GM19099 (cell line): Measurements from ENCODE around the gene DUS2.

Experiments used
- POLR2A ChIP-seq: IDR thresholded peaks from 3 replicates; pipeline ENCODE4 v1.6.1; 2011; ENCODE audit warnings: low read depth; ENCODE audit not compliant: insufficient read length; ENCODE audit errors: extremely low read depth

DUS2 gene

DNA sequence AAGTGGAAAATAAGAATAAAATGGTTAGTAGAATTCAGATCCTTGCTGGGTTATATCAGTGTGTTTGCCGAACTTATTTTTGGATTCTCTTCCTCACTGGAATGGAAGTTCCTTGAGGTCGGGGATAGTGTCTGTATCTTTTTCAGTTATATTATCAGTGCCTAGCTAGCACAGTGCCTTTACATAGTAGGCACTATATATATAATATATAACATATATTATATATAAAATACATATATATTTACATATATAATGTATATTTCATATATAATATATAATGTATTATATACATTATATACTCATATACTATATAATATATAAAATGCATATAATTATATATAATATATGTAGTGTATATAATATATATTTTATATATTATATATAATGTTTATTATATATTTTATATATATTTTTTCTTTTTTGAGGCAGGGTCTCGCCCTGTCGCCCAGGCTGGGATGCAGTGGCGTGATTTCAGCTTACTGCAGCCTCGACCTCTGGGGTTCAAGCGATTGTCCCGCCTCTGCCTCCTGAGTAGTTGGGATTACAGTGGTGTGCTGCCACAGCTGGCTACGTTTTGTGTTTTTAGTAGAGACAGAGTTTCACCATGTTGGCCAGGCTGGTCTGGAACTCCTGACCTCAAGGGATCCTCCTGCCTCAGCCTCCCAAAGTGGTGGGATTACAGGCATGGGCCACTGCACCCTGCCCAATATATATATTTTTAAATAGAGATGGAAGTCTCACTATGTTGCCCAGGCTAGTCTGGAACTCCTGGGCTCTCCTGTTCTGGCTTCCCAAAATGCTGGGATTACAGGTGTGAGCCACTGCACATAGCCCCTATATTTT is 65.3 kb downstream of the DUS2 start:
- no peak for TF ChIP-seq POLR2A

DNA sequence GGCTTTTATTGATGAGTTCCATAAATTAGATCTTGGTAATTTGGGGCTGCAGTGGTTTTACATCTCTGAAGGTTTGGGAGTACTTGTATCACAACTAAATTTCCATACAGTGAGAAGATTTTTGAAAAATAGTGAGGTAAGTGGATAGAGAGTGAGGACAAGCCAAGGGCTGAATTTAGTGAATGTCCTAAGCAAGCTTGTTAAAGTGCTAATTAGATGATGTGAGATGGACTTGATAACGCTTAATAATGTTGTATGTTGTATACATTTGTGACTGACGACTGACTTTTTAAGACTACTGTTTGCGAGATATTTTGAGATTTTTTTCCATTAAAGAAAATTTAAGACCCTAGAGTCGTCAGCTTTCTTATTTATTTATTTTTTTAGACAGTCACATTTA is 66.0 kb downstream of the DUS2 start:
- no peak for TF ChIP-seq POLR2A

DNA sequence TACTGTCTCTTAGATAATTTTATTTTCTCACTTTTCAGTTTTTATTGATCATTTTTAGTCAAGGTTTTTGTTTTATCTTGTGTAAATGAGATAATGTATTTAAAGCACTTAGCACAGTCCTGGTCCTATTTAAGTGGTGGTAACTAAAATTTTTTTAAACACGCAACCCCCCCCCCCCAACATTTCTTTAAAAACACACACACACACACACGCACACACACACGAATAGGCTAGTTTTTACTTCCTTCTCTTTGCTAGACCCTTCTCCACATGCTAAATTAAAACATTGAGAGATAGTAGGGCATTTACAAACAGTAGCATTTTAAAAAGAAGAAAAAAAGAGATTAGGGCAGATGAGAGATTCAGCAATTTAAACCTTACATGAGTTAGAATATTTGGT is 67.0 kb downstream of the DUS2 start:
- TF ChIP-seq POLR2A, result no peak

- no peak for TF ChIP-seq POLR2A
These were observed 67.4 kb downstream of the DUS2 start for GRCh38 chr16:68090533-68090932.

GRCh38 chr16:68091380-68092261 is 68.5 kb downstream of the DUS2 start:
- no peak for TF ChIP-seq POLR2A

- no peak for TF ChIP-seq POLR2A
These were observed 70.9 kb downstream of the DUS2 start for GRCh38 chr16:68093816-68094613.

DNA sequence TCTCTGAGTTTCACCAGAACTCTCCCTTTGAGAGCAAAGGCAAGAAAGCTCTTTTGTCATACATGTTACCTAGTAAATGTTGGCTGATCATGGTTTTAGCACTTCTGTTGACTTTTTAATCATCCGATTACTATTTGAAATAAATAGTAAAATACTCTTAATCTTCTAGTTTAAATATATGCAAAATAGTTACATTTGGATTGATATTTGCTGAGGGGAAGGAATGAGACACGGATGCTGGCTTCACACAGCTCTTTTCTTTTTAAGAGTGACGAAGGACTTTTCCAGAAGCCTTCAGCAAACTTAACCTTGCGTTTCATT is 71.5 kb downstream of the DUS2 start:
- TF ChIP-seq POLR2A, result no peak

- TF ChIP-seq POLR2A, result no peak
These were observed 73.4 kb downstream of the DUS2 start for GRCh38 chr16:68096491-68096890.

- no peak for TF ChIP-seq POLR2A
These were observed 74.0 kb downstream of the DUS2 start for GRCh38 chr16:68097088-68097487.

- TF ChIP-seq POLR2A, result no peak
These were observed 74.8 kb downstream of the DUS2 start for GRCh38 chr16:68097895-68098294.

DNA sequence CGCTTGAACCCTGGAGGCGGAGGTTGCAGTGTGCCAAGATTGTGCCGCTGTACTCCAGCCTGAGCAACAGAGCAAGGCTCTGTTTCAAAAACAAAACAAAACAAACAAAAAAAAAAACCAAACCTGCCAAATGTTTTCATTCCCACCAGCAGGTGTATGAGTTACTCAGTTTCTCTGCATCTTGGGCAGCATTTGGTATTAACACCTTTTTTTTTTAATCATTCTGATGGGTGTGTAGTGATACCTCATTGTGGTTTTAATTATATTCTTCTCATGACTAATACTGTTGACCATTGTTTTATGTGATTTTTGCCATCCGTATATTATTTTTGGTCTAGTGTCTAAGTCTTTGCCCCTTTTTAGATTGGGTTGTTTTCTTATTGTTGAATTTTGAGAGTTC is 77.4 kb downstream of the DUS2 start:
- no peak for TF ChIP-seq POLR2A

- TF ChIP-seq POLR2A, result no peak
These were observed 82.5 kb downstream of the DUS2 start for GRCh38 chr16:68105611-68106010.

- no peak for TF ChIP-seq POLR2A
These were observed 88.3 kb downstream of the DUS2 start for GRCh38 chr16:68111379-68111778.

- TF ChIP-seq POLR2A, result no peak
These were observed 90.1 kb downstream of the DUS2 start for GRCh38 chr16:68113059-68113761.
